Activated CD4-positive, CD25-positive, alpha-beta regulatory T cell treated with anti-CD3 and anti-CD28 coated beads, Interleukin-2, amount 50 U/mL, for 24 hours (primary cell): ENCODE results near the gene ENTPD7.
"Not testable (repeated sequence)": the region's sequence is repeated elsewhere in the genome, so short reads cannot be mapped to it uniquely, and the experiment has no call there.

Experiments
- ATAC-seq, 2 donors: fragments of 150-1000 bp; cut with Tn5 transposase; one replicate each; pipeline ENCODE4 v1.10.0; 2021; ENCODE audit warnings: mild to moderate bottlenecking in 1 of 2, moderate library complexity in 1 of 2

ENTPD7 gene, protein sequence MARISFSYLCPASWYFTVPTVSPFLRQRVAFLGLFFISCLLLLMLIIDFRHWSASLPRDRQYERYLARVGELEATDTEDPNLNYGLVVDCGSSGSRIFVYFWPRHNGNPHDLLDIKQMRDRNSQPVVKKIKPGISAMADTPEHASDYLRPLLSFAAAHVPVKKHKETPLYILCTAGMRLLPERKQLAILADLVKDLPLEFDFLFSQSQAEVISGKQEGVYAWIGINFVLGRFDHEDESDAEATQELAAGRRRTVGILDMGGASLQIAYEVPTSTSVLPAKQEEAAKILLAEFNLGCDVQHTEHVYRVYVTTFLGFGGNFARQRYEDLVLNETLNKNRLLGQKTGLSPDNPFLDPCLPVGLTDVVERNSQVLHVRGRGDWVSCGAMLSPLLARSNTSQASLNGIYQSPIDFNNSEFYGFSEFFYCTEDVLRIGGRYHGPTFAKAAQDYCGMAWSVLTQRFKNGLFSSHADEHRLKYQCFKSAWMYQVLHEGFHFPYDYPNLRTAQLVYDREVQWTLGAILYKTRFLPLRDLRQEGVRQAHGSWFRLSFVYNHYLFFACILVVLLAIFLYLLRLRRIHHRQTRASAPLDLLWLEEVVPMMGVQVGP

DNA sequence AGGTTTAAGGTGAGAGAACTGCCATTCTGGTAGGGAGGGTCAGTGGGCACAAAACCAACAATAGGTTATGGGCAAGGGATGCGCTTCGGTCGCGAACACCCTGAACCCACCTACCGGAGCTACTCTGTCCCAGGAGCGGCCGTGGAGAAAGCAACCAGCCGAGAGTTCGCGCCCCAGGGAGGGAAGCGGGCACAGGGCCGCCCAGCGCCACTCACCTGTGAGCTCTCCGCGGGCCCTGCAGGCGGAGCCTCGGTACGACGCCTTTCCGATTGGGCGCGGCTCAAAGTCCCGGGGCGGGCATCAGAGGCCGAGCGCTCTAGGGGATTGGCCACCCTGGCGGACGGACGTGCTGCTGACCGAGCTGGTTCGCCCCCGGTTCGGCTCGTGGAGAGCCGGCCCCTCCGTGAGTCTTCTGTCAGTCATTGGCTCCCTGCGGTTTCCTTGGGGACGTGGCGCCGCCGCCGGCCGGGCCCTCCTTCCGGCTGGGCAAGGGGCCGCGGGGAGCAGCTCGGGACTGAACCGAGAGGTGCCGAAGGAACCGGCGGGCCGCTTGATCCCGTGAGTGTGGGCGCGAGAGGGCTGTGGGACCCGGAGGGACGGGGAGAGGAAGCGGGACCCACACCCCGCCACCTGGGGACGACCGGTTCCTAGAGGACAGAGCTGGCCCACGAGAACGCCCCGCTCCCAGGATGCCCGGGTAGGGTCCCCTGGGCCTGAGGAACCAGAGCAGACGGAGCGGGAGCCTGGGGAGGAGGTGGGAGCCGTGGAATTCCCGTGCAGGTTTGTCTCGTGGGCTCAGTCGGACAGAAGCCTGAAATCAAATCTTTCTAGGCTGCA lies at the start of gene ENTPD7:
ENTPD7 (plus strand) TSS at position 479 of the 837 bp plus-strand sequence. CDS start 448 bp downstream, outside the sequence.
- peak; percentile 99 for ATAC-seq

DNA sequence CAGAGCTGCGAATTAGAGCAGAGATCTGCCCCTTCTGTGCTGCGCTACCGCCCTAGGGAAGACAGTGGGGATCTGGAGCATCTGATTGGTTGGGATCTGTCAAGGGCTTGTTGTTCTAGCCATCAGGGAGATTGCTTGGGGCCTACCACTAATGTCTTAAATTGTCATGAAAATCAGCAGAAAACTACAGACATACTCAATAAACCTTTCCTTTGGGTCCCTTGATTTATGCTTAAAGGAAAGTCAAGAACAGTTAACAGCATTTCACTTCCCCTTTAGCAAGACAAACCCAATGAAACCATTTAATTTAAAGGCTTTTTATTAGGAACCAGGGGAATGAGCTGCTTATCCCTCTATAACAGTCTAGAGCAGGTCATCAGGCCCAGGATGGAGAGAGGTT lies 49.1 kb upstream of the ENTPD7 start:
- no peak for ATAC-seq

DNA sequence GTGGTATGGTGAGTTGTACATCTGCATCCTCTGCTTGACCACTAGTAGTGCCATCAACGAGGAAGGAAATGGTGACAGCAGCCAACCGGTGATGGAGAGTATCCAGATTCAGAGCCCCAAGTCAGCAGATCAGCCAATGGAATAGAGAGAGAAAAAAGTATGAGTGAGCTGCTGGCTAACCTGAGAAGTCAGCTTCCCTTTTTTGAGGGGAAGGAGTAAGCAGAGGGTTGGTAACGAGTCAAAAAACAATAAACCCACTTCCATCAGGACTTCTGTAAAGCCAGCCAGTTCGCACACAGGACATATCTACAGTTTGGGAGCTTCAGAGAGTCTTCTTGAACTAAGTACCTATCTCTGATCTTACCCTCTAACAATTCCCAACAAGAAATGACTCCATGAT lies 48.0 kb upstream of the ENTPD7 start:
- ATAC-seq, result no peak

DNA sequence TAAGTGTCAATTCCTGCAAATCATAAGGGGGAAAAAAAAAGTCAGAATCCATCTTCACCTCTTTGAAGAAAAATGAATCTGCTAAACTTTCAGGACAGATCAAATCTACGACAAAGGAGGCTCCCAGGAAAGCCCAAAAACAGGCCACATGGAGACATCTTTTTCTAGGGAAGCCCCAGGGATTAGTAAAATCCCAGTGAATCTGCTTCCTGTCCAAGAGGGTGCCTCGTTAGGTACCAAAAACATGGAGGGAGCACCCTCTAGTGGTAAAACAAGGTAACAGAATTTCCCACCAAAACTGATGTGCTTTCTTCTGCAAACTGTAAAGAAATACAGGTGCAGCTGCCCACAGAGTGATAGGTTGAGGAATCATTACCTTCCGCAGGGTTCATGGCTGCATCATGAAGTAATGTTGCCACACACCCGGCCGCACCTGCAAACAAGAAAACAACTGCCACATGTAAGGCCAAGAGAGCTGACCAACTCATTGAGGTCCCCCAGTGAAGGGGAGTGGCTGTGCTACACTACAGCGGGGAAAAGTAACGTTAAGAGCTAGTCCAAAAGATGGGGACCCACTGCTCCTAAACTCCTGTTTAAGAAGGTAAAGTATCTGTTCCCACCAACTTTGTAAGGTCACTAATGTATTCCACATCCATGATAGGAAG lies 47.0 kb upstream of the ENTPD7 start:
- peak; percentile 34 to 53 for ATAC-seq

DNA sequence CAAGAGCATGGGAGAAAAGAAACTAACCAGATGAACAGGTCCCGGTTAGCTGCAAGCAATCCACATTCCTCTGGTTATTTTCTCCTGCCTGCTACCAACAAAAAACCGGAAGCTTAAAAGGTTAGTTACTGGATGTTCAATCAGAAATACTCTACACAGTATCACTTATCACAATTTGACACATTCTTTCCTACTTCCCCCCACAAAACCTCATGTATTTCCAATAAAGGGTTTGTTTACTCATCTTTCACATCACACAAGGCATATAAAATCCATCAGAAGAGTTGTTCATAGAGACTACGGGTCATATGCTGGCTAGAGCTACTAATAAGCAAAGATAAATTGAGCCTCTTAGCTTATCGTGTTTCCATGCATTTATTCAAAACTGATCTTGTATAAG lies 43.9 kb upstream of the ENTPD7 start:
- ATAC-seq, result no peak

DNA sequence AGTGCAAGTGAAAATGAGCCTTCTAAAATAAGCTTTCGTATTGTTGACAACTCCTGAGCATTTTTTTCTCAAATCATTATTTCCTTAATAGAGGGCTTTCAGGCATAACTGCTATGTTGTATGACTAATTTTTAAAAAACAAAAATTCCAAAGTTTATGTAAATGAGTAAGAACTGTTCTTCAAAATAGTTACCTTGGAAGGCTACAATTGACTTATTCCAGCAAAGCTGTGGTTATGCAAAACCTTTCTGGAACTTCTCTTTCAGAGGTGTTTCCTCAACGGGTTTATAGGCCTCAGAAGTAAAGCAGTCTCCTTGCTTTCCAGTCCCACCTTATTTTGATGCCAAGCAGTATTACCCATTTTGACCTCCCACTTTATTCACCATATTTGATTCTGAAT lies 41.6 kb upstream of the ENTPD7 start:
- no peak for ATAC-seq

DNA sequence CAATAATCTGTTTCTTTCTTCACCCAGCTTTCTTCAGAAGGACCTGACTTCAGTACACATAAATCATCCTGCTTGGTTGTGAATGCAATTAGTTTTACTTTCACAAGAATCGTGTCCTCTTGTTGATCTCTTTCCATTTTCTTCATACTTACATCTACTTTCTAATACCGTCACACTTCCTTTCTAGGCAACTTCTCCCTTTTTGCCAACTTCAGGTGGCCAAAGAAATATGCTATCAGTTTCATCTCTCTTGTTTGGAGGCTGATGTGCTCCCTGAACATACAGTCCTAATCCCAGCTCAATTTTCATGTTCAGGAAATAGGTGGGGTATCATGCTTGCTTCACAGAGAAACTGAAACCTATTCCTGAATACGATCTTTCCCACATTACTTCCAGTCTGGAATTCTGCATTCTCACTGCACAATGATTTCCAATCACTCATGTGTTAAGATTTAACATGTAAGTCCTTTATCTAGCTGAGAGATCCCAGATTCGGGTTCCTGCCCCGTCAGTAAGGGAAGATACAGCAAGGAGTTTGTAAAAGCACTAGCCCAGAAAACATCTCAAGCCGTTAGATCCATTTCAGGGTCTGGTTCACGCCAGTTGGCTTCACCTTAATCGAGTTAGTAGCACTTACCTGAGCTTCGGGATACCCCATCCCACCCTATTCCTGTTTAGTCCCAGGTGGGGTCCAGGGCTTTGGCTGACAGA lies 40.1 kb upstream of the ENTPD7 start:
- ATAC-seq, result no peak

DNA sequence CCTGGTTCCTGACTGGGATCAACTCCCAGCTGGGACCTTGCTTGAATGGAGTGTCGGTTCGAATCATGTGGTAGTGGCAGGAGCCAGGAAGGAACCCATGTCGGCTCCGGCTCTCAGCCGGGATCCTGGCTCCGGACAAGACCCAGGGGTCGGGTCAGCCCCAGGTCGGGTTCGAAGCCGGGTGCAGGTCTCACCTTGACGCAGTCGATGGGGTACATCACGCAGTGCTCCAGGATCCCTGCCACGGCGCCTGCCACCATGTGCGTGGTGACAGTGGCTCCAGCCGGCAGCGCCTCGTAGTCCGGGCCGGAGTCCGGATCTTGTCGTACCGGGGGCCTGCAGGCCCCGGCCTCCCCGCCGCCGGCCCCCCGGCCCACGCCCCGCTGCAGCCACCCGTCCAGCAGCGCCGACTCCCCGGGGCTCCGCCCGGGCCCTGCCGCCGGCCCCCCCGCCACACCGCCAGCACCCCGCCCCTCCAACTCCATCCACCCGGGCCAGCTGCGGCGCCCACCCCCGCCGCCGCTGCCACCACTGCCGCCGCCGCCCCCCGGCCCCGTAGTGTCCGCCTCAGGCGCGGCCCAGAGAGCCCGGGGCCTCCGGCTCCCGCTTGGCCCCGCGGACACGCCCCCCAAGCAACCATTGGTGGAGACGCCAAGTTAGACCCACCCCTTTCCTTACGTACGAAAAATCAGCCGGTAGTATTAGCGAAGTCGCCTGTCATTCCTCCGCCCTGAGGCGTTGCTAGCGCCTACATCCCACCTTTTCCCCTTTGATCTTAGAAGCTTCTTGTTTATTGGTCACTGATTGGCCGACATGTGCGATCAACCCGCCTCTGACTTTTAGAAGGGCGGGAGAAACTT lies 39.2 kb upstream of the ENTPD7 start, which contains the start of gene SLC25A28:
SLC25A28 (minus strand) TSS at position 589 of the 860 bp plus-strand sequence; CDS start at position 485, 104 bp downstream.
- peak in 1 of 2 donors; percentile 82 for ATAC-seq

DNA sequence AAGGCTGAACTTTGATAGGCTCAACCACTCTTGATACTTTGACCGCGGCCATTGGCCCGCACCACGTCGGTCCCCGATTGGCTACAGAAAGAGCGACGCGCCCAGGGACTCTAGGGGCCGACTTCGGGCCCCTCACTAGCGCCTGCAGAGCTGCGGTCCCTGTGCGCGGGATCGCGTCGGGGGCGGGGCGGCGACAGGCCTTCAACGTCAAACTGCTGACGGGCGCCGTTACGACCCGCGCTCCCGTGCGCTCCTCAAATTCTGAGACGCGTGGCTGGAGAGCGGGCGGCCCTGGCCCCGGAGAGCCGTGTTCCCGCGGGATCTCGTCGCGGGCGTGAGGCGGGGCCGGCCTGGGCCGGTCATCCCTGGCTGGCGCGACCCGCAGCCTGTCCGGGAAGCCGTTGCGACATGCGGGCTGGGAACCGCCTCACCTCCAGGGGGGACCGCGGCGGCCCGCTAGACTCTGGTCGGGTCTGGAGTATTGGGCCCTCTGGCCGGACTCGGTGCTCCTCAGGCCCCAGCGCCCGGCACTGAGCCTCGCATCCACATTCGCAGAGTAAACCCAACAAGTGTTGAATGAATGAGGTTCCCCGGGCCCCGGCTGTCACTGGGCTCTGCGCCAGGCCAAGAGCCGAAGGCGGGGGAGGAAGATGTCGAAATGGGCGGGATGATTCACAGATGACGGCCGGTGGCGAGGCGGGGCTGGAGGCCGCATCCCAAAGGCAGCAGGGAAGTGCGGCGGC lies 38.4 kb upstream of the ENTPD7 start:
- peak; percentile 89 to 94 for ATAC-seq

DNA sequence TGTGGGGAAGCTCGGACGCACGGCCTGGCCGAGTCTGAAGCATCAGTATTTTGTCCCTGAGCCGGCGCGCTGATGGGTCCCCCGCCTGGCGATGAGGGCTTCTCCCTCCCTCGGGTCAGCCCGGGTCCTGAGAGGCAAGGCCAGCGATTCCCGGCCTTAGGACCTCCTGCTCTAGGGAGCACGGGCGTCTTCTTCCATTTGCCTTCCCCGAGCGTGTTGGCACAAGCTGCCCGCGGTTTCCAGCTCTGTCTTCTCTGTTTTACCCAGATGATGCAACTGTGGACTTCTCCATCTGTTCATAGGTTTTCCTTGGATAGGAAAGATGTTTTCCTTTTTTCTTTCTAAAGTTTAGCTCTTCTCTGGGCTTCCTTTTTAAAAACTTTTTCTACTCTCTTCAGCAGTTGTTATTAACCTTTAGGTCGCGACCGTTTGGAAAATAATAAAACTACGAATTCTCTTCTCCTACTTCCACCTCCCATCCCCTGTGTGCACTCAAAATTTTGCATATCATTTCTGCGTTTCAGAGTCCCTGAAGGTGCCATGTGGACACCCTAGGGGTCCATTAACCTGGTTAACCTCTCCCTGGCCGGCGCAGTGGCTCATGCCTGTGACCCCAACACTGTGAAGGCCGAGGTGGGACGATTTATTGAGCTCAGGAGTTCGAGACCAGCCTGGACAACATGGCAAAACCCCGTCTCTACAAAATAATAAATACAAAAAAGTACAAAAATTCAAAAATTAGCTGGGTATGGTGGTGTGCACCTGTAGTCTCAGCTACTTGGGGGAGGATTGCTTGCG lies 37.7 kb upstream of the ENTPD7 start:
- ATAC-seq, result no peak

DNA sequence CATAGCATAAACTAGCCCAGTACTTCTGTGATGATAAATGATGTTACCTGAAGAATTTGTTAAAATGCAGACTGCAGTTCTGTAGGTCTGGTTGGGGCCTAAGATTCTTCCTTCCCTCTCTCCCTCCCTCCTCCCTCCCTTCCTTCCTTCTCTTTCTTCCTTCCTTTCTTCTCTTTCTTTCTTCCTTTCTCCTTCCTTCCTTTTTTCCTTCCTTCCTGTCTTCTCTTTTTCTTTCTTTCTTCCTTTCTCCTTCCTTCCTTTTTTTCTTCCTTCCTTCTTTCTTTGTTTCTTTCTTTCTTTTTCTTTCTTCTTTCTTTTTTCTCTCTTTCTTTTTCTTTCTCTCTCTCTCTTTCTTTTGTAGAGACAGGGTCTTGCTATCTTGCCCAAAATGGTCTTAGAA lies 35.4 kb upstream of the ENTPD7 start:
- ATAC-seq, result no peak

DNA sequence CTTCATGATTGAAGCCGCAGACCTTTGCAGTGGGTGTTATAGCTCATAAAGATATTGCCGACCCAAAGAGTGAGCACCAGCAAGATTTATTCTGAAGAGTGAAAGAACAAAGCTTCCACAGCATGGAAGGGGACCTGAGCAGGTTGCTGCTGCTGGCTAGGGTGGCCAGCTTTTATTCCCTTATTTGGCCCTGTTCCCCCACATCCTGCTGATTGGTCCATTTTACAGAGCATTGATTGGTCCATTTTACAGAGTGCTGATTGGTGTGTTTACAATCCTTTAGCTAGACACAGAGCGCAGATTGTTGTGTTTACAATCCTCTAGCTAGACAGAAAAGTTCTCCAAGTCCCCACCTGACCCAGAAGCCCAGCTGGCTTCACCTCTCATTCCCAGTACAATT lies 34.2 kb upstream of the ENTPD7 start:
- ATAC-seq, result not testable (repeated sequence)

DNA sequence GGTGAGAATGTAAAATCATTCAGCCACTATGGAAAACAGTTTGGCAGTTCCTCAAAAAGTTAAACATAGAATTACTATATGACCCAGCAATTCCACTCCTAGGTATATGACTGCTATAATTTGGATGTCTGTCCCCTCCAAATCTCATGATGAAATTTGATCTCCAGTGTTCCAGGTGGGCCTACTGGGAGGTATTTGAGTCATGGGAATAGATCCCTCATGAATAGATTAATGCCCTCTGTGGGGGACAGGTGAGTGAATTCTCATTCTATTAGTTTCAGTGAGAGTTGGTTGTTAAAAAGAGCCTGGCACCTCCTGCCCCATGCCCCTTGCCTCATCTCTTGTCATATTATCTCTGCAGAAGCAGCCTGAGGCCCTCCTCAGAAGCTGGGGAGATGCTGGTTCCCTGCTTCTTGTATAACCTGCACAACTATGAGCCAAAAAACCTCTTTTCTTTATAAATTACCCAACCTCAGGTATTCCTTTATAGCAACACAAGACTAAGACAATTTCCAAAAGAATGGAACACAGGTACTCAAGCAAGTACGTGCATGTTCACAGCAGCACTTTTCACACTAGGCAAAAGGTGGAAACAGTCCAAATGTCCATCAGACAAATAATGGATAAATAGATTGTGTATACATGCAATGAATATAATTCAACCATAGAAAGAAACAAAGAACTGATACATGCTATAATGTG lies 30.2 kb upstream of the ENTPD7 start:
- no peak for ATAC-seq

DNA sequence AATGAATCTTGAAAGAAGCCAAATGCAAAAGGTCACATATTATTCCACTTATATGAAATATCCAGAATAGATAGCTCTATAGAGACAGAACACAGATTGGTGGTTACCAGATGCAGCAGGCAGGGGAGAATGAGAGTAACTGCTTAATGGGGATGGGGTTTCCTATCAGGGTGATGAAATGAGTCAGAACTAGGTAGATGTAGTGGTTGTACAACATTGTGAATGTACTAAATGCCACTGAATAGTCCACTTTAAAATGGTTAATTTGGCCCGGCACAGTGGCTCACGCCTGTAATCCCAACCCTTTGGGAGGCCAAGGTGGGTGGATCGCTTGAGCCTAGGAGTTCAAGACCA lies 29.7 kb upstream of the ENTPD7 start:
- no peak for ATAC-seq

DNA sequence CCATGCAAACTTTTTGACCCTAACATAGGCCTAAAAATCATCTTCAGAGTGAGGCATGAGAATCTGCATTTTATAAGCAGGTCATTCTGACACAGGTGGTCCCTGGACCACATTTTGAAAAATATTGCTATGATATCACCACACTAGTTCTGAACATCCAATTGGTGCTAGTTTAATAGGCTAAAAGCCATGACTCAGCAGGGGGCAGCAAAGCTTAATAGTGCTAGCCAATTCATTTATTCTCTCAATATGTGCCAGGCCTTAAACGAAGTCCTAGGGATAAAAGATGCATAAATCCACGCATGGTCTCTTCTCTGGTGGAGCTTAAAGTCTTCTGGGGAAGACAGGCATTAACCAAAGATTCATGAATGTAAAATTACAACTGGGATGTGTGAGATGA lies 28.9 kb upstream of the ENTPD7 start:
- no peak for ATAC-seq

DNA sequence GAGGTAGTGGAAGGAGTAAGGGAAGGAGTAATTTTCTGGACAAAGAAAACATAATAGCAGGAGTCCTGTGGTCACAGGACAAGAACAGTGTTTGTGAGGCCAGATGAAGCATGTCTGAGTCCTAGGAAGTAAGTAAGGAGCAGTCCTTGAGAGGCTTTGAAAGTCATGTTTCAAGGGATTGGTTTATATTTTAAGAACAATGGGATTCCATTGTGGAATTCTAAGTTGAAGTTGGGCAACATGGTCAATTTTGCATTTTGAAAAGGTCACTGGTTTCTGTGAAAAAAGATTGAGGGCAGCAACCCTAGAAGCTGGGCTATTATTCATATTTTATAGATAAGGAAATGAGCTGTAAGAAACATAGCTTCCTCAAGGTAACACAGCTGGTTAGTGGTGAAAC lies 28.3 kb upstream of the ENTPD7 start:
- ATAC-seq, result no peak

DNA sequence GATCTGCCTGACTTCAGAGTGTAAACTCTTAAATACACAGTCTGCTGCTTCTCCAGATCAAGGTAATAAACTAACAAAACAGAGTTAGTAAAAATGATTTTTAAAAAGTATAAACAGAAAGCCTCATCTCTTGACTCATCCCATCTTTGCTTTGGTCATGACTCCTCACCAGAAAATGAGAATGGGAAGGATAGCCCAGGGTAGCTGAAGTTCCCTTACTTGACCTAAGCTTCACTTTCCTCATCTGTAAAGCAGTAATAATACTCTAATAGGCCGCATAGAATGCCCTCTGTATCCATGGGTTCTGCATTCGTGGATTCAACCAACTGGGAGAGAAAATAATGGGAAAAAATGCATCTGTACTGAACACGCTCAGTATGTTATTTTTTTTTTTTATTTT lies 27.8 kb upstream of the ENTPD7 start:
- no peak for ATAC-seq

DNA sequence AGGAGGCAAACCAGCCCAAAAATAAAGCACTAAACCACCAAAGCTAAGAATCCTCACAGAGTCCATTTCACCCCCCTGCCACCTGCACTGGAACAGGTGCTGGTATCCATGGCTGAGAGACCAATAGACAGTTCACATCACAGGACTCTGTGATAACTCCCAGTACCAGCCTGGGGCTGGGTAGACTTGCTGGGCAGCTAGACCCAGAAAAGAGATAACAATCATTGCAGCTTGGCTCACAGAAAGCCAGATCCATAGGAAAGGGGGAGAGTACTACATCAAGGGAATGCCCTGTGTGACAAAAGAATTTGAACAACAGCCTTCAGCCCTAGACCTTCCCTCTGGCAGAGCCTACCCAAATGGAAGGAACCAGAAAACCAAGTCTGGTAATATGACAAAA lies 25.5 kb upstream of the ENTPD7 start:
- no peak for ATAC-seq

DNA sequence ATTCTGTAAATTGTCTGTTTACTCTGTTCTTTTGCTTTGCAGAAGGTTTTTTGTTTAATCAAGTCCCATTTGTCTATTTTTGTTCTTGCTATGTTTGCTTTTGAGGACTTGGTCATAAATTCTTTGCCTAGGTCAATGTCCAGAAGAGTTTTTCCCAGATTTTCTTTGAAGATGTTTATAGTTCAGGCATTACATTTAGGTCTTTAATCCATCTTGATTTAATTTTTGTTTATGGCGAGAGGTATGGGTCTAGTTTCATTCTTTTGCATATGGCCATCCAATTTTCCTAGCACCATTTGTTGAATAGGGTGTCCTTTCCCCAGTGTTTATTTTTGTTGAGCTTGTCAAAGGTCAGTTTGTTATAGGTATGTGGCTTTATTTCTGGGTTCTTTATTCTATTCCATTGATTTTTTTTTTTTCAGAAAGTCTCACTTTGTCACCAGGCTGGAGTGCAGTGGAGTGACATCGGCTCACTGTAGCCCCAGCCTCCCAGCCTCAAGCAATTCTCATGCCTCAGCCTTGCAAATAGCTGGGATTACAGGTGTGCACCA lies 11.6 kb upstream of the ENTPD7 start:
- no peak for ATAC-seq
